Stimulated activated CD8-positive, alpha-beta memory T cell treated with anti-CD3 and anti-CD28 coated beads, Interleukin-12 subunit alpha, Interleukin-12 subunit beta, amount 100 ng/mL, for 24 hours (primary cell): ENCODE results near the gene ABCA4.
"Not testable (repeated sequence)": the region's sequence is repeated elsewhere in the genome, so short reads cannot be mapped to it uniquely, and the experiment has no call there.

Source experiments
- DNase-seq: peaks from one replicate; pipeline ENCODE4 v3.0.0-alpha.2; 2020; ENCODE audit errors: extremely low read depth

Gene ABCA4

GRCh38 chr1:94120991-94121390, at the start of gene ABCA4:
Gene ABCA4 (minus strand): TSS chr1:94121148. CDS start chr1:94121045, 103 bp downstream.
- no peak for DNase-seq

- DNase-seq: no peak
These were observed 48.2 kb upstream of the ABCA4 start for GRCh38 chr1:94169126-94169525.

- DNase-seq: no peak
These were observed 44.9 kb upstream of the ABCA4 start for GRCh38 chr1:94165843-94166242.

GRCh38 chr1:94164885-94165284, 43.9 kb upstream of the ABCA4 start:
- not testable (repeated sequence) for DNase-seq

- not testable (repeated sequence) for DNase-seq
These were observed 43.2 kb upstream of the ABCA4 start for GRCh38 chr1:94164121-94164520.

GRCh38 chr1:94163249-94163648, 42.3 kb upstream of the ABCA4 start:
- not testable (repeated sequence) for DNase-seq

GRCh38 chr1:94160811-94161210, 39.9 kb upstream of the ABCA4 start:
- no peak for DNase-seq

GRCh38 chr1:94156096-94156625, 35.2 kb upstream of the ABCA4 start:
- no peak for DNase-seq

GRCh38 chr1:94154989-94155388, 34.0 kb upstream of the ABCA4 start:
- DNase-seq: no peak

GRCh38 chr1:94153133-94153532, 32.2 kb upstream of the ABCA4 start:
- DNase-seq: no peak

- not testable (repeated sequence) for DNase-seq
These were observed 28.2 kb upstream of the ABCA4 start for GRCh38 chr1:94149166-94149565.

GRCh38 chr1:94146273-94146672, 25.3 kb upstream of the ABCA4 start:
- no peak for DNase-seq

GRCh38 chr1:94144836-94145235, 23.9 kb upstream of the ABCA4 start:
- DNase-seq: no peak

- DNase-seq: no peak
These were observed 22.8 kb upstream of the ABCA4 start for GRCh38 chr1:94143809-94144176.

GRCh38 chr1:94143173-94143808, 22.3 kb upstream of the ABCA4 start:
- DNase-seq: no peak

- DNase-seq: no peak
These were observed 21.6 kb upstream of the ABCA4 start for GRCh38 chr1:94142583-94142982.

GRCh38 chr1:94142022-94142421, 21.1 kb upstream of the ABCA4 start:
- DNase-seq: no peak

- DNase-seq: no peak
These were observed 11.2 kb upstream of the ABCA4 start for GRCh38 chr1:94132111-94132510.

- no peak for DNase-seq
These were observed 10.1 kb upstream of the ABCA4 start for GRCh38 chr1:94130851-94131595.

GRCh38 chr1:94126651-94127050, 5.7 kb upstream of the ABCA4 start:
- DNase-seq: no peak

- DNase-seq: no peak
These were observed 4.9 kb upstream of the ABCA4 start for GRCh38 chr1:94125551-94126514.

- DNase-seq: no peak
These were observed 3.6 kb upstream of the ABCA4 start for GRCh38 chr1:94124538-94124937.
